HL-60/S4 treated with retinoic acid at 250 ng/mL for 4 days and 3 days (cell line): ENCODE data around the gene BHLHE41.

Experiments
- in situ Hi-C: fragments of 300-500 bp; cut with MboI; formaldehyde crosslinking; loops from 2 replicates; pipeline ENCODE4 v1.7.0; 2022; ENCODE audit warnings: low sequenced_read_pairs

The BHLHE41 gene

DNA sequence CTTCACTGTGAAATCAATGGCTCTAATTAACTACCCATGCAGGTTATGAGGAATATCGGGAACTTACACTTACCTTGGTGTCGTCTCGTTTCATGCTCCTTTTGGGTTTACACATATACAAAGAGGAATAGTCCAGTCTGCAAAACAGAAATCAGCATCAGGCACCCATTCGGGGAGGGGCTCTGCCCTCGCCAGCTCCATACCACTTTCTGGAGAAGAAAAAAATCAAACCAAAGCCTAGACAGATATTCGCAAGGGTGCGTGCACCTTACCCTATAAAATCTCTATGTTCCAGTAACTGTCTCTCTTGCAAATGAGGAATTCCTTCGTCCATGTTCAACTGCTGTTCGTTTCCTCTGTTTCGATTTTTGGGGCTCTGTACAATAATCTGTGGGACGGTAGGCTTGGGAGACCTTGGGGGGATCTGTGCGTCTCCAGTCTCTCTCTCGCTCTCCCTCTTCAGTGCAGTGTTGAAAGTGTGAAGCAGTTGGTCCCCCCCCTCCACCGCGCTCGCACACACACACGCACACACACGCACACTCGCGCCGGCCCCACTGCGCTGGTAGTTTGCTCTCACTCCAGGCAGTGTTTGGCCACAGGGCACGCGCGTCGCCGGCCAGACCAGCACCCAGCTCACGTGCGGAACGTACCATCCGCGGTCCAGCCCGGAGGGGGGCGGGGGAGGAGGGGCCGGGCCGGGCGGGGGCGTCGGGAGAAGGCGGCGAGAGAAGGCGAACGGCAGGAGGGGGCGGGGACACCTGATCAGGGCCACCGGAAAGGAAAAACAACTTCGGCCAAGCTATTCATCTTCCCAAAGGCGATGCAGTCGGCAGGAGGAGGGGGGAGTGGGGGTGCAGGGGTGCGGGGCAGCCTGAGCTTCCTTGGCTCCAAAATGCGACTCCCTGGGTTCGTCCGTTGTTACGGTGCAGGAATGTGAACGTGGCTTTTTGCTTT lies at the start of gene BHLHE41:
Gene BHLHE41, minus strand, starts transcription at position 592 of the 954 bp plus-strand sequence. Its CDS starts 258 bp downstream, at position 334.
- in situ Hi-C loops = no loop called here

DNA sequence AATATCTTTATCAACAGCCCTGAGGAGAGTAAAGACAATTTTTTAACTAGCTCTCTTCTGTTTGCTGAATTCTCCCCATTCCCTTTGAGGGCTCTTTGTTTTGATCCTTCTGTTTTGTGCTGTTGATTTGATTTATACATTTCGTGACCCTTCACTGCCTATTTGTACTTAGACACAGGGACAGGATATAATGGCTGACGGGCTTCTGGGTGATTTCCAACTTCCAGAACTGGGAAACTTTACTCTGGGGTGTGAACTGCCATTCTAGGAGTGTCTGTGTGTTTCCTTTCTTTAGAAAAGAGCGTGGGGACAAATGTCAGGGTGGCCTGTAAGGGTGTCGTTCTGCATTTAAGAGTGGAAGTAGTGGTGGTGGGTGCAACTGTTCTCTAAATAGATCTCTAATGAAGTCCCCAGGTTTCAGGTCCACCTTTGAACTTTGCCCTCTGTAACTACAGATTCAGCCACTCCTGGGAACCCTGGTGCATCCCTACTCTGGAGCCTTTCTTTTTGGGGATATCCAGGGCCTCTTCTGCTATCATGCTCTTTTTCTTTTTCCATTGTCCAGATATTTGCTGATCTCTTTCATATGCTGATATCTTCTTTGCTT lies 48.2 kb upstream of the BHLHE41 start:
- in situ Hi-C loops = no loop called here

DNA sequence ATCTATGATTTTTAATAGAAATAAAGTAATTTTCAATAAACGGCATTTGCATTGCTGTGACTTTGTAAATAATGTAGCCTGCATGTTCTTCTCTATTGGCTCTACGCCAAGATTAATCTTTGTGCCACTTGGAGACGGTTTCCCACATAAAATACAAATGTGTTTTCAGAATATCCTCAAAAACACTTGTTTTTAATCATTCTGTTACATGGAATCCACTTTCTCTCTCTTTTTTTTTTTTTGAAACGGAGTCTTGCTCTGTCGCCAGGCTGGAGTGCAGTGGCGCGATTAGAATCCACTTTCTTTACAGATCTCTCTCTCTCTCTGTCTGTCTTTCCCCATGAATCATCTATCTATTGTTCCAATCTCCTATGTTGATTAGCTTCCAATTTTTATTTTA lies 47.7 kb upstream of the BHLHE41 start:
- in situ Hi-C loops = no loop called here

DNA sequence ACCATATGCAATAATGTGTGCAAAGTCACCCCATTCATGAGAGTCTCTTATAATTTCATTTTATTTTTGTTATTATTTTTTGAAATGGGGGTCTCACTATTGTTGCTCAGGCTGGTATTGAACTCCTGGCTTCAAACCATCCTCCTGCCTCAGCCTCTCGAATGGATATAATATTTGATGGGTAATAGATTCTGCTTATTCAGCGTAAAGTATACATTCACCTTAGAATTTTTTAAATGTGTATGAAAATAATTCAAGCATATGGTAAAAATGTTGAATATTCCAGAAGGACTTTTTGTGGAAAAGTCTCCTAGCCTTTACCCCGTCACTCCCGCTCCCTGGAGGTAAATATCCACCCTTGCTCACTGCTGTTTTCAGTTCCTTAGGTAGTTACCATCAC lies 47.2 kb upstream of the BHLHE41 start:
- in situ Hi-C loops = no loop called here

DNA sequence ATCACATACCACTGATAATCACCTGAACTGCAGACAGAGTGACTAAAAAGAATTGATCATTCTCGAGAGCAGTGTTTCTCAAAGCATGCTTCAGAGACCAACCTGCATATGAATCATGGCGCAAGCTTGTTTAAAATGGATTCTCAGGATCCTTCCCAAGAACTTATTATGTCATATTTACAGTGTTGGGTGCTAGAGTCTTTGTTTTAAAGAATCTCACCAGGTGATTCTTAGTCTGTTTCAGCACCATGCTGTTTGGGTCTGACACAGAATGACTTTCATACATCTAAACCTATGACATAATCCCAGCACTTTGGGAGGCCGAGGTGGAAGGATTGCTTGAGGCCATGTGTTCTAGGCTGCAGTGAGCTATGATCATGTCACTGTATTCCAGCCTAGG lies 39.3 kb upstream of the BHLHE41 start:
- in situ Hi-C loops = no loop called here

DNA sequence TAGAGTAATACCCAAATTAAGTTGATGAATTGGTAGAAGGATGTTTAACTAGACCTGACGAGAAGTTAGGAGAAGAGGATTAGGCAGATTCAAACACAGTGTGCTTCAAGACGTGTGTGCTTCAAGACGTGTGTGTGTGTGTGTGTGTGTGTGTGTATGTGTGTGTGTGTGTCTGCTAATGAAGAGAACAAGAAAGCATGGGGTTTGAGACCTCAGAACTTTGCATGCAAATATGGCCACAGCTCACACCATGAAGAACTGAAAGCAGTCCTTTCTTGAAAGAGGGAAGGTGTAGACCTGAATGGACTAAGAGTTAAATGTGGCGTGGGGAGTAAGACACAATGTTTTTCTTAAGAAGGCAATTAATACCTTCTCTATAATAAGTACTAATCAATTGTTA lies 38.1 kb upstream of the BHLHE41 start:
- in situ Hi-C loops = no loop called here

DNA sequence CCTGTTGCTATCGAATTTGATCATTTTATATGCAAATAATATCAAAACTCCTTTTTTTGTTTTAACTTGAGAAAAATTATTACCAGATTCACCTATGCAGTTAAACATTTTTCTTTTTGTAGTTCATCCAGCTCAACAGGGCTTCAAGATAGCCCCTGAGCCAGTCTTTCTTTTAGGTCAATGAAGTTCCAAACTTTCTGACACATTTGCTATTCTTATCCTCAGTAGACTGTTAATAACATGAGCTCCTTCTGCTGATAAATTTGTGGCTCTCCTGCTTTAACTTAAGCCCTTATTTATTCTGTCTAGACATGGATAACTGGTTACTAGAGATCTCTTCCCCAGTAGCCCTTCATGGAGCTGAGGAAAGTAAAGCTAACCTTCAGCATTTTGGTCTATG lies 37.3 kb upstream of the BHLHE41 start:
- in situ Hi-C loops = no loop called here

DNA sequence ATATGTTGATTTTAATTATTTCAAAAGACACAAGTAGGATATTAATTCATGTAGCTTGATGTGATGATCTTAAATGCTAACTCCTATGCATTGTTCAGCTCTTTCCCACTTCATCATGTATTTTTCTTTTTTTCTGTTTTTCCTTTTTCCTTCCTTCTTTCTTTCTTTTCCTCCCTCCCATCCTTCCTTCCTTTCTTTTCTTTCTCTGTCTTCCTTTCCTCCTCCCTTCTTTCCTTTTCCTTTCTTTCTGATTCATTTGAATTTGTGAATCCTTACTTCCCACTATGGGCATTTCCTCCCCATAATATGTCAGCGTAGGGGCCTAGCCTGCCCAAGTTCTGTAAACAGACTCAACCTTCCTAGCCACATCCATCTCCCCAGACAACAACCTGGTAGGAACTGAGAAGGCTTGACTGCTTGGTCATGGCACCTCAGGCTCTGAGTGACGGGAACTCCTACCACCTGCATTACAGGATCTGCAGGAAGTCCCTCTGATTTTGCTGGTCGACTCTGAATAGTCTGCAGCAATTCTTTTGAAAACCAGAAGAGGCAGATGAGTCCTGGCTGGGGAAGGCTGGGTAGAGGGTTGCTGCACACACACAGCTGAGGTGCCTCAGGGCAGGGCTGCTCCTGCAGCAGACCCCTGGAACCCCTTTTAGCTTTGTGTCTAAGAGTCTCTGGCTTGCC lies 33.4 kb upstream of the BHLHE41 start:
- in situ Hi-C loops = no loop called here

DNA sequence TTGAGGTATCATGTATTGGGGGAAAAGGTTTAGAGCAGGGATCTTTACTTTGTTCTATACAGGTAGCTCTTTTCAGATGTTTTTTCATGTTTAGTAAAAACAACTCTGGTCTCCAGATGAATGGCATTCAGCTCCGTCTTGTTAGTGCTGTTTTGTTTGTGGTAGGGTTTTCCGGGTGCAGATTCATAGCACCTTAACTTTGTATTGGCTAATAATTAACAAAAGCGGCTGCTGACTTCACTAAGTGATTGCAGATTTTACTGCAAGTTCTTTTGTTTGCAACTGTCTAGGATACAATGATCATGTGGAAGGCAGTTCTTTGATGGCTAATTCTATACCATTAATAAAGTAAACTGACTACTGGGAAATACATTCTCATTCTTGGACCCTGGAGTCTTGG lies 32.2 kb upstream of the BHLHE41 start:
- in situ Hi-C loops = no loop called here

DNA sequence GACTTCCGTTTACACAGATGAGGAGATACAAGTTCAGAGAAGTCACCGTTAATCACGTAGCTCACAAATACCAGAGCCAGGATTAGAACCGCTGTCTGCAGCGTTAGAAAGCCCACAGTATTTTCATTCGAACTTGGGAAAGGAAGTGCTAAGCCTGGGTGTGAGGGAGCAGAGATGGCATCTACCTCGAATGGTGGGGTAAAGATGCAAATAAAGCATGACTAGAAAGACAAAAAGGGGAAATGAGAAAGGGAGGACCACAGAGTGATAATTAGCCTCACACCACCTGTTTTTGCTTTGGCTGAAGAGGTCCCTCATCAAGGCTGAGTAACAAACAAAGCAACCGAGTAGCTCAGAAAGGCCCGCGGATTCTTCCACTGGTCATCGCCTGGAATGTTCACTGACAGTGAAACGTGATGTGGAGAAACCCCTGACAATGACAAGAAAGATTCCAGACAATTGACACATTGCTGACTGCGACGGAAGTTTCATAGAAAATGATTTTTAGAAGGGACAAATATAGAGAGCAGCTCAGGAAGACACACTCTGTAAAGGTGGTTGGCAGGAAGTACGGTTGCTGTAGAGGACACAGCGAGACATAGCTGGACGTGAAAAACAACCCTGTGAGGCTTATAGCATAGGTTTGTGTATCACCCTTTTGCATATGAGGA lies 31.5 kb upstream of the BHLHE41 start:
- in situ Hi-C loops = no loop called here

DNA sequence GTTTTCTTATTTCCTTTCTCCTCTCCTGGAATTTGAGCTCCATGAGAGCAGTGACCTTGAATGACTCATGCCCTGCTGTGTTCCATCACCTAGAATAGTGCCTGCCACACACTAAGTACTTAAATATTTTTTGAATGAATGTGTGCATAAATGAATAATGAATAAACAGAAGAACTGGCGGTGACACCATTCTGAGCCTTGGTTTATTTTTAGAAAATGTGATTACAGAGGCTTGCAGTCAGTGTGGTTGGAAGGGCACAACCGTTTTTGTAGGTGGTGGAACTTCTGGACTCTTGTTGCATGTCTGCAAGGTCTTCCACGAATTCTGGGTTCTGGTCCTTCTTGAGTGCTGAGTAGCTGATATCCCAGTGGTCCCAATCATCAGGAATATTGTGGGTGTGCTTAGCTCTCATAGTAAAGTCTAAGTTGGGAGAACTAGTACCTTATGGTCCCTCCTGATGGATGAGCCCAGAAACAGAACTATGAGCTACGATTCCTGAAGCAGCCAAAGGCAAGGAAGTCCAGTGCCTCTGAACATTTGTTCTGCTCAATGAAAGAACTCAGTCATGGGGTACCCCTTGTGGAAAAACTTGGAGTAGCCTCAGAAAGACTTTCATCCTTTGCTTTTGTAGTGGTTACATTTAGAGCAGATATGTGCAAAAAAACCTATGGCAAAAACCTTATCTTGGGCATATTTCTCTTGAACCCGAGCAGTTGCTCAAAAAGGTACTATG lies 28.8 kb upstream of the BHLHE41 start:
- in situ Hi-C loops = no loop called here

DNA sequence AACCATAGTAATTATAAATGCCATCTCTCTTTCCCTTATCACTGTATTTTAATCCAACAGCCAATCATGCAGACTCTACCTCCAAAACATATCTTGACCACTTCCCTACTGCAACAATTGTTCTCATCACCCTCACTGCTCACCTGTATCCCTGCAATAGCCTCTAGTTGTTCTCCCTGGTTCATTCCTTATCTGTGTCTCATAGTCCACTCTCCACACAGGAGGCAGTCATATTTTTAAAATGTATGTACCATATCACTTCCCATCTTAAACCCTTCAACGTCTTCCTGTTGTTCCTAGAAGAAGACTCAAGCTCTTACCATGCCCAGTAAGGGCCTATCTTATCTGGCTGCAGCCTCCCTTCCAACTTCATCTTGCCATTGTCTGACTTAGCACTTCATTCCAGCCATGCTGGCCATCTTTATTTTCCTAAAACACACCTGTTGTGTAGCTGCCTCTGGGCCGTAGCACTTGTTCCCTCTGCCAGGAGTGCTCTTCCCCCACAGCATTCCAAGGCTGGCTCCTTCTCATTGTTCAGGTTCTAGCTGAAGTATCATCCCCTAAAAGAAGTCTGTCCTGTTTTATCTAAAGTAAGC lies 27.8 kb upstream of the BHLHE41 start:
- in situ Hi-C loops = no loop called here

DNA sequence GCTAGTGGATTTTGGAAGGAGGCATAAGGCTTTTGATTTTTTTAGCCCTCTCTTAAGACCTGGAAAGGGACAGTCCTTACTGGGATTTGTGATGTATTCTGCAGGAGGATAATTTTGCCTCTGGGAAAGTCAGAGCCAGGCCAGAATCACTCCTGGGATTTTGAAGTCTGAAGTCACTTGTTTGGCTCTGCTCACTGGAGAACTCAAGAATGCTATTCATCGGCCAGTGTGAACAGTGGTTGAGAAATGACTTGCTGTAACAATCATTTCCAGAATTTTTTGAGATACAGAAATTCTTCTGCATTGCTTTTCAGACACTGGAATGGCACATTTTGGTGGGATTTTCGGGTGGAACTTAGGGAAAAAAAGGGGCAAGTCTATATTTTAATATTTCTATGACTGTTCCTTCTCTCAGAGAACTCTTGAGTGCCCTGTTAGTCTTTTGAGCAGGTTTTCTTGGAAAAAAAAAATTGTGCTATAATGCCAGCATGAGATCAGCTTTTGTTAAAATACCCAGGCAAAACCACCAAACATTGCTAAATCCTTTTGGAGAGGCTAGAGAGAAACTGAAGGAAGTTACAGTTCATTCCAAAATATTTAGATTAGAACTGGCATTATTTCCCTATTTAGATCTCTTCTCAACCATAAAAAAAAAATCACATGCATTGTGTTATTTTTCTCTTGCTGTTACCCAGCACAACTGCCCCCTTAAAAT lies 26.1 kb upstream of the BHLHE41 start:
- in situ Hi-C loops = no loop called here

DNA sequence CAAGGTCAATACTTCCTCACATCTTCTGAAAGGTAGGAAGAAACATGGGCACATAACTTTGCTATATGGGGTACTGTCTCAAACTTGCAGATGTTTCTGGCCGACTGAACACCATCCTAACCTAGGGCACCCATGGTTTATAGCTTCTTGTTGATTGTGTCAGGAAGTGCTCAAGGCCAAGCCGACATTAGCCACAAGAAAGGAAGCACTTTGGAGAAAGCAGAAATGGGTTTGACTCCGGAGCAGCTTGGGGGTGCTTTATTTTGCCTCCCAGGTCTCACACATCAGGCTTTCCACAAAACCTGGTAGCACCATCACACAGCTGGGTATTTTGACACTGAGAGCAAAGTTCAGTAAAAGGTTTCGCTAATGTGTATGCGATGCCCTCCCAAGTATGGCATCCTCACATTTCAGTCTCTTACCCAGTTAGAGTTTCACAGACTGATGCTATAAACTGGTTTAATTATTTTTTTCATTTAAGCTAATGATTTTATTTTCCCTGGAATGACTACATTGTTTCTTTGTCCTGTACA lies 25.2 kb upstream of the BHLHE41 start:
- in situ Hi-C loops = no loop called here

DNA sequence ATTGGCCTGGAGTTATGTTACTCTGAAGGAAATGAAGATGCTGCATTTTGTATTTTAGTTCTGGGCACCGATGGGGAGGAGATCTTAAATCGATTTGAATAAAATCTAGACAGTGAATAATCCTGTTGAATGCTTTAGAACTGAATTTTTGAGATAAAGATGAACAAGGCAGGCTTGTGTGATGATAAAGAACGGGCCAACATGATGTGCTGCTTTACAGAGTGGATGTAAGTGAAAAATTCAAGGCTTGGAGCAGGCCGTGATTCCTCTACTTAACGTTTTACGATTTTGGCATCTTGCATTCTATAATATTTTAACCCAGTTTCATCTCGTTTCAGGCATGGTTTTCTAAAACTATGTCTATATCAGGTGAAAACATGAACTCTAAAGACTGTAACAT lies 23.5 kb upstream of the BHLHE41 start:
- in situ Hi-C loops = no loop called here

DNA sequence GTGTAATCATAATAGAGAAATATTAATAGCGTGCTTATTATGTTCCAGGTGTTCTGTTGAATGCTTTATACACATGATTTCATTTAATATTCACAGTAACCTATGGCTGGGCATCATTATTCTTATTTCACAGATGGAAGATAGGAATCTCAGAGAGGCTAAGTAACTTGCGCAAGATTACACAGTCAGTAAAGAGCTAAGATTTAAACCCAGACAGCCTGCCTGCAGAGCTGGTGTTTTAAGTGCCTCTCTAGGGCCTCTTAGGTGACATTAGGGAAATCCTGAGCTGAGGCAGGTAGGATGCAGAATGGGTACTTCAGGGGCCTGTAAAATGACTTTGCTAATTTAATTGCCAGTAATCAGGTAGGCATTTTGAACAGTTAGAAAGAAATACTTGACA lies 18.5 kb upstream of the BHLHE41 start:
- in situ Hi-C loops = no loop called here

DNA sequence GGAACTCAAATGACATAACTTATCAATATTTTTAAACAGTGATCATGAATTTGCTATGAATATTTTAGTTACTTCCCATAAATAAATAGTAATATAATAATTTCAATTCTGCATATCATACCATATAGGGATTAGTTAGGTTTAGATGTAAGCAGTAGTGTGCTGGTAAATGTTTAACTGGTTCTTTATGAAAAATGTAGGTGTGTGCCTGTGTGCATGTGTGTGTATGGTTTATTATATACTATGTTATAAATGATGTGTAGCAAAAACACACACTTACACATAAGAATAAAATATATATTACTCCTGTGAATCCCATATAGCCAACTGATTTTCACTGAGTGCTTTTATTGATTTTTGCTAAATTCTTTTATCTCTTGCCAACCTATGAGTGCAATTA lies 14.0 kb upstream of the BHLHE41 start:
- in situ Hi-C loops = no loop called here

DNA sequence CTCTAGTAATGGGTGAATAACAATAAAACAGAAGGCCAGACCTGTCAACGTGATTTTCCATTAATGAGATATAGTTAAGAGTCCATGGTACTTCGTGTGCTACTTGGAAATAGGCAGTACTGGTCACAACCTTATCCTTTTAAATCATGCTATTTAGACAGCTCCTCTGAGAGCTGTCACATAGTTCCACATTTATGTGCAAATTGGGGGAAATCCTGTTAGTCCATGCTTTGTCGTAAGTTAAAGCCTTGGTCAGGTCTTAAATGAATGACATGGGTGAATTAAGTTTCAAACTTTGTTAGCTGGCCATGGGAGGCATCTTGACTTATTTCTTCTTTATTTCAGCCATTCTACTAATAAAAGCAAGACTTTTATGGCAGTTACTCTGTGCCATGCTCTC lies 11.9 kb upstream of the BHLHE41 start:
- in situ Hi-C loops = no loop called here

DNA sequence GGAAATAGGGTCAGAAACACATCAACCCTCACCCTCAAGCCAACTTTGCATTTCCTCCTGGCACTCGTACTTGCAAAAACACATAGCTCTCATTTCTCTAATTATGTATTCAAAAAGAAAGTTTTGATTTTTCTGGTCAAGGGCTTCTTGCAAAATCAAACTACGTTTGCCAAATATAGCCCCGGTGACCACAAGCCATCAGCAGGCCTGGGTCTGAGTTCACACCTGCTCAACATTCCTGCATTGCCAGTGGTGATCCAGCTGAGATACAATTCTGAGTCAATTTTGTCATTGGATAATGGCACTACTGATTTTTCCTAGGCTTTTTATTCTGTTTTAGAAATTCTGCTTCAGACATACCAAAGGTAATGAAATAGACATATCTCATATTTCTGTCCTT lies 10.7 kb upstream of the BHLHE41 start:
- in situ Hi-C loops = no loop called here
